Astrocyte of the cerebellum (primary cell): ENCODE measurements around the gene PUS3.

ENCODE experiments used
- DNase-seq: peaks from one replicate; pipeline ENCODE4 v3.0.0-alpha.2; 2011; ENCODE audit warnings: low read depth
- H3K4me3 ChIP-seq: 2 replicates; pipeline ENCODE4 v1.5.1; 2011; ENCODE audit warnings: mild to moderate bottlenecking, low read depth, low read length, moderate library complexity
- CTCF ChIP-seq: IDR thresholded peaks from 2 replicates; pipeline ENCODE4 v1.5.1; 2012; ENCODE audit warnings: low read length, low read depth, moderate library complexity, mild to moderate bottlenecking; ENCODE audit errors: missing control alignments
- in situ Hi-C: cut with HindIII; loops from 2 replicates; pipeline ENCODE4 v1.10.0; 2017; ENCODE audit warnings: low sequenced_read_pairs

Gene PUS3

GRCh38 chr11:125949271-125950177 lies 46.5 kb upstream of the PUS3 start:
- in situ Hi-C loops = no loop called here
- no peak for DNase-seq
- no peak overlapping the region for H3K4me3 ChIP-seq
- TF ChIP-seq CTCF = no peak

GRCh38 chr11:125948278-125949051 lies 45.5 kb upstream of the PUS3 start:
- DNase-seq = no peak
- no peak for TF ChIP-seq CTCF
- in situ Hi-C loops = no loop called here
- H3K4me3 ChIP-seq = no peak overlapping the region

GRCh38 chr11:125947419-125948277 lies 44.6 kb upstream of the PUS3 start:
- no peak for TF ChIP-seq CTCF
- no peak for DNase-seq
- no peak overlapping the region for H3K4me3 ChIP-seq
- in situ Hi-C loops = no loop called here

- in situ Hi-C loops = no loop called here
- no peak for DNase-seq
- H3K4me3 ChIP-seq = no peak overlapping the region
- TF ChIP-seq CTCF = no peak
Observed at GRCh38 chr11:125946712-125947418, 43.9 kb upstream of the PUS3 start.

- TF ChIP-seq CTCF = no peak
- no peak for DNase-seq
- in situ Hi-C loops = no loop called here
- H3K4me3 ChIP-seq = no peak within 1 kb of the TSS
Observed at GRCh38 chr11:125945797-125946520, 43.0 kb upstream of the PUS3 start, which contains the start of gene VSIG10L2. Gene VSIG10L2, plus strand, starts transcription at chr11:125946044. Its CDS starts 12 bp downstream, at chr11:125946056.
